Neural progenitor cell (in vitro differentiated cells): ENCODE data around the gene EDC4. TPM values are rescaled to one million over a fixed set of nuclear protein-coding genes. Genes with fewer than 3 reads are reported as not detected.

Source experiments
- DNase-seq: peaks from one replicate; pipeline ENCODE4 v3.0.0-alpha.2; 2016; ENCODE audit warnings: low spot score
- H2AFZ ChIP-seq: fragments of 200-600 bp; sonication (generic); replicated peaks from 2 replicates; pipeline ENCODE4 v1.6.1; 2016; ENCODE audit warnings: antibody characterized with exemption
- H3F3A ChIP-seq: fragments of 200-600 bp; sonication (generic); 2 replicates; pipeline ENCODE4 v1.6.1; 2016; ENCODE audit warnings: antibody characterized with exemption, low read depth
- H3K27ac ChIP-seq: fragments of 200-600 bp; sonication (generic); 2 replicates; pipeline ENCODE4 v1.5.1; 2016; ENCODE audit warnings: mild to moderate bottlenecking
- H3K27me3 ChIP-seq: fragments of 200-600 bp; sonication (generic); 2 replicates; pipeline ENCODE4 v1.6.1; 2016; ENCODE audit warnings: mild to moderate bottlenecking, moderate library complexity
- H3K36me3 ChIP-seq: fragments of 200-600 bp; sonication (generic); 2 replicates; pipeline ENCODE4 v1.5.1; 2016
- H3K4me1 ChIP-seq: fragments of 200-600 bp; sonication (generic); 2 replicates; pipeline ENCODE4 v1.6.1; 2016; ENCODE audit warnings: mixed run types
- H3K4me2 ChIP-seq: fragments of 200-600 bp; sonication (generic); 2 replicates; pipeline ENCODE4 v1.6.1; 2016
- H3K4me3 ChIP-seq: fragments of 200-600 bp; sonication (generic); 2 replicates; pipeline ENCODE4 v1.5.1; 2016
- H3K79me2 ChIP-seq: fragments of 200-600 bp; sonication (generic); 2 replicates; pipeline ENCODE4 v1.6.1; 2016; ENCODE audit warnings: low read depth
- H3K9ac ChIP-seq: fragments of 200-600 bp; sonication (generic); 2 replicates; pipeline ENCODE4 v1.6.1; 2016
- H3K9me3 ChIP-seq: fragments of 200-600 bp; sonication (generic); 2 replicates; pipeline ENCODE4 v1.5.1; 2016; ENCODE audit warnings: low read depth
- H4K20me1 ChIP-seq: fragments of 200-600 bp; sonication (generic); 2 replicates; pipeline ENCODE4 v1.6.1; 2016; ENCODE audit warnings: low read depth
- H3K27ac Mint-ChIP-seq: 3 replicates; pipeline ENCODE4 v1.8.0; 2021; ENCODE audit warnings: mixed read lengths
- H3K27me3 Mint-ChIP-seq: 2 replicates; pipeline ENCODE4 v1.8.0; 2022; ENCODE audit warnings: low read depth, mild to moderate bottlenecking, inconsistent platforms, moderate library complexity, mixed read lengths; ENCODE audit not compliant: insufficient read depth
- H3K36me3 Mint-ChIP-seq: 3 replicates; pipeline ENCODE4 v1.8.0; 2021; ENCODE audit warnings: mixed read lengths
- H3K4me1 Mint-ChIP-seq: 3 replicates; pipeline ENCODE4 v1.8.0; 2021; ENCODE audit warnings: mixed read lengths
- H3K4me3 Mint-ChIP-seq: 3 replicates; pipeline ENCODE4 v1.8.0; 2021; ENCODE audit warnings: mild to moderate bottlenecking, moderate library complexity, mixed read lengths
- H3K9me3 Mint-ChIP-seq: 3 replicates; pipeline ENCODE4 v1.8.0; 2020; ENCODE audit warnings: mixed read lengths
- EZH2 ChIP-seq: fragments of 200-600 bp; sonication (generic); IDR thresholded peaks from 2 replicates; pipeline ENCODE4 v1.6.1; 2017; ENCODE audit warnings: antibody characterized with exemption, mild to moderate bottlenecking, moderate library complexity
- EZH2phosphoT487 ChIP-seq: fragments of 200-600 bp; sonication (generic); IDR thresholded peaks from 2 replicates; pipeline ENCODE4 v1.6.1; 2017; ENCODE audit warnings: antibody characterized with exemption
- small RNA-seq: library from RNA; depleted of rRNA; stranded (forward); fragments of <200 nt; gene quantifications from one replicate; pipeline ENCODE3, GENCODE V24; 2015
- total RNA-seq: library from RNA; depleted of rRNA; stranded (reverse); fragments of >200 nt; gene quantifications from 2 replicates; pipeline ENCODE4 v1.2.3, GENCODE V29; 2015; ENCODE audit warnings: low replicate concordance
- TF ChIP-seq, protein P1 (sequence below): fragments of 200-600 bp; sonication (generic); IDR thresholded peaks from 2 replicates; pipeline ENCODE4 v1.5.1; 2017; ENCODE audit warnings: antibody characterized with exemption, mild to moderate bottlenecking

Gene EDC4
- total RNA-seq, 1 donor from 2014 or later: 32.7 TPM

DNA sequence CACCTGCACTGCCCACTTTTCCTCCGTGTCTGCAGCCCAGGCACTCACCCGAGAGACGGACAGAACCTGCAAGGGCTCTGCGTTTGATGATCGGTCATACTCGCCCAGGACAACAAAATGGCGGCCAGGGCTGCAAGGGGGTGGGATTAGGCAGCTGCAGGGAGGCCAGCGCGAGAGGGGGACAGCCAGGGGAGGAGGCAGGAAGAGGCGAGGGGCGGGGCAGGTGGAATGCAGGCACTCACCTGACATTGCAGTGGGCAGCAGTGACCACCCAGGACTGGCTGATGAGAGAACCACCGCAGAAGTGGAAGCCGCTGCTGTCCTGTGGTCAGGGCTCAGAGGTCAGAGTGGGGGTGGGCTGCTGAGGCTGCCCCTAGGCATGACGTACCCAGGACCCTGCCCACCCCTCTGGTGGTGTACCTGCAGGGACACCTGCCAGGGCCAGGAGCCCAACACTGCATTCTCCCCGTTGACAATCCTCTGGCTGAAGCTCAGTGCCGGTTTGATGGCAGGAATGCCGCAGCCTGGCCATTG is 57.9 kb downstream of the EDC4 start:
- no peak overlapping the region for H3K27ac Mint-ChIP-seq
- peaks cover 5% of the 10 kb centered on the region for H3K36me3 Mint-ChIP-seq
- H3K27me3 Mint-ChIP-seq: peaks cover 10% of the 10 kb centered on the region
- Histone ChIP-seq H3K79me2 (no peaks in the 10 kb centered on the region), H3K4me2 (no peak overlapping the region), H3K9me3 (no peaks in the 10 kb centered on the region), H3K27ac (no peak overlapping the region), H3F3A (peaks cover 8% of the 10 kb centered on the region), H3K27me3 (no peaks in the 10 kb centered on the region), H3K36me3 (no peaks in the 10 kb centered on the region), H2AFZ (no peak overlapping the region), H3K4me1 (peaks cover 6% of the 10 kb centered on the region), H3K4me3 (no peak overlapping the region), H4K20me1 (peaks cover 34% of the 10 kb centered on the region), H3K9ac (no peak overlapping the region)
- no peak overlapping the region for H3K4me3 Mint-ChIP-seq
- H3K9me3 Mint-ChIP-seq: no peaks in the 10 kb centered on the region
- H3K4me1 Mint-ChIP-seq: peaks cover 13% of the 10 kb centered on the region
- TF ChIP-seq EZH2 (no peak), EZH2phosphoT487 (no peak)
- TF ChIP-seq, protein P1, sequence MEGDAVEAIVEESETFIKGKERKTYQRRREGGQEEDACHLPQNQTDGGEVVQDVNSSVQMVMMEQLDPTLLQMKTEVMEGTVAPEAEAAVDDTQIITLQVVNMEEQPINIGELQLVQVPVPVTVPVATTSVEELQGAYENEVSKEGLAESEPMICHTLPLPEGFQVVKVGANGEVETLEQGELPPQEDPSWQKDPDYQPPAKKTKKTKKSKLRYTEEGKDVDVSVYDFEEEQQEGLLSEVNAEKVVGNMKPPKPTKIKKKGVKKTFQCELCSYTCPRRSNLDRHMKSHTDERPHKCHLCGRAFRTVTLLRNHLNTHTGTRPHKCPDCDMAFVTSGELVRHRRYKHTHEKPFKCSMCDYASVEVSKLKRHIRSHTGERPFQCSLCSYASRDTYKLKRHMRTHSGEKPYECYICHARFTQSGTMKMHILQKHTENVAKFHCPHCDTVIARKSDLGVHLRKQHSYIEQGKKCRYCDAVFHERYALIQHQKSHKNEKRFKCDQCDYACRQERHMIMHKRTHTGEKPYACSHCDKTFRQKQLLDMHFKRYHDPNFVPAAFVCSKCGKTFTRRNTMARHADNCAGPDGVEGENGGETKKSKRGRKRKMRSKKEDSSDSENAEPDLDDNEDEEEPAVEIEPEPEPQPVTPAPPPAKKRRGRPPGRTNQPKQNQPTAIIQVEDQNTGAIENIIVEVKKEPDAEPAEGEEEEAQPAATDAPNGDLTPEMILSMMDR: no peak
- no peak for DNase-seq

Small RNA genes within 50 kb of the gene (small RNA-seq; reads per million reads assigned to genes)
- gene AC040162.2 (not detected), gene NRN1L (not detected)

Other genes with a start within 250 kb of the EDC4 start
- 14.5 and 18.2 TPM in 2 replicates for gene CARMIL2, start 227.9 kb upstream of the EDC4 start, total RNA-seq
- gene ACD, start 212.8 kb upstream of the EDC4 start, total RNA-seq: 11.5 and 31.7 TPM in 2 replicates
- gene PARD6A, start 212.1 kb upstream of the EDC4 start, total RNA-seq: 2.7 and 8.7 TPM in 2 replicates
- 6.9 and 18.7 TPM in 2 replicates for gene ENKD1, start 206.3 kb upstream of the EDC4 start, total RNA-seq
- gene C16orf86, start 206.2 kb upstream of the EDC4 start, total RNA-seq: 0.24 and 6.0 TPM in 2 replicates
- gene GFOD2, start 153.7 kb upstream of the EDC4 start, total RNA-seq: 13.2 and 21.4 TPM in 2 replicates
- 11.4 and 12.3 TPM in 2 replicates for gene RANBP10, start 66.5 kb upstream of the EDC4 start, total RNA-seq
- 2.8 and 2.9 TPM in 2 replicates for gene TSNAXIP1, start 66.2 kb upstream of the EDC4 start, total RNA-seq
- gene THAP11, start 30.7 kb upstream of the EDC4 start, total RNA-seq: 27.3 and 46.5 TPM in 2 replicates
- gene NUTF2, start 26.1 kb upstream of the EDC4 start, total RNA-seq: 133 and 221 TPM in 2 replicates
- 36.2 and 60.4 TPM in 2 replicates for gene CENPT, start 25.4 kb upstream of the EDC4 start, total RNA-seq
- gene NRN1L, start 11.8 kb downstream of the EDC4 start, total RNA-seq: 0.54 and 2.0 TPM in 2 replicates
- 13.1 and 30.4 TPM in 2 replicates for gene PSKH1, start 20.2 kb downstream of the EDC4 start, total RNA-seq
- gene CTRL, start 58.8 kb downstream of the EDC4 start, total RNA-seq: 0.40 and 0.45 TPM in 2 replicates
- 1.2 and 4.4 TPM in 2 replicates for gene PSMB10, start 63.8 kb downstream of the EDC4 start, total RNA-seq
- 1.5 and 4.9 TPM in 2 replicates for gene LCAT, start 71.1 kb downstream of the EDC4 start, total RNA-seq
- gene SLC12A4, start 95.6 kb downstream of the EDC4 start, total RNA-seq: 8.8 and 21.1 TPM in 2 replicates
- 0.19 TPM in 1 of 2 replicates, not detected in the other for gene DPEP3, start 107.4 kb downstream of the EDC4 start, total RNA-seq
- gene DPEP2, start 126.4 kb downstream of the EDC4 start, total RNA-seq: not detected in 2 replicates
- not detected in 2 replicates for gene DPEP2NB, start 142.9 kb downstream of the EDC4 start, total RNA-seq
- gene DDX28, start 150.2 kb downstream of the EDC4 start, total RNA-seq: 7.3 and 17.0 TPM in 2 replicates
- gene DUS2, start 150.2 kb downstream of the EDC4 start, total RNA-seq: 22.7 and 22.9 TPM in 2 replicates
- 34.2 and 43.1 TPM in 2 replicates for gene NFATC3, start 212.3 kb downstream of the EDC4 start, total RNA-seq